Progenitor cell of endocrine pancreas (in vitro differentiated cells): Measurements from ENCODE around the gene KLF4. TPM values are rescaled to one million over a fixed set of nuclear protein-coding genes. Genes with fewer than 3 reads are reported as not detected.

Source experiments
- DNase-seq: peaks from one replicate; pipeline ENCODE4 v3.0.0; 2021; ENCODE audit warnings: low spot score; ENCODE audit not compliant: unreplicated experiment
- H3K27ac Mint-ChIP-seq: 2 replicates; pipeline ENCODE4 v1.8.0; 2021; ENCODE audit warnings: mild to moderate bottlenecking, moderate library complexity, mixed read lengths
- H3K27me3 Mint-ChIP-seq: 2 replicates; pipeline ENCODE4 v1.8.0; 2021; ENCODE audit warnings: mixed read lengths
- H3K36me3 Mint-ChIP-seq: 2 replicates; pipeline ENCODE4 v1.8.0; 2022; ENCODE audit warnings: mixed read lengths; ENCODE audit not compliant: insufficient read depth
- H3K4me1 Mint-ChIP-seq: 2 replicates; pipeline ENCODE4 v1.8.0; 2021; ENCODE audit warnings: low read depth, mixed read lengths
- H3K4me3 Mint-ChIP-seq: 2 replicates; pipeline ENCODE4 v1.8.0; 2021; ENCODE audit warnings: low read depth, mild to moderate bottlenecking, moderate library complexity, mixed read lengths
- H3K9me3 Mint-ChIP-seq: 2 replicates; pipeline ENCODE4 v1.8.0; 2021; ENCODE audit warnings: low read depth, mixed read lengths
- CTCF ChIP-seq: fragments of 200-600 bp; sonication (generic); IDR thresholded peaks from one replicate; pipeline ENCODE4 v1.5.0; 2021; ENCODE audit warnings: antibody characterized with exemption, mild to moderate bottlenecking; ENCODE audit not compliant: unreplicated experiment
- total RNA-seq: library from RNA; stranded (reverse); gene quantifications from 2 replicates; pipeline ENCODE4 v1.2.1, GENCODE V29; 2021

KLF4 gene
- total RNA-seq, 1 donor from 2014 or later: 9.2 TPM

GRCh38 chr9:107478805-107479204, 10.8 kb downstream of the KLF4 start:
- no peak for TF ChIP-seq CTCF
- H3K27ac Mint-ChIP-seq: no peak overlapping the region
- no peak overlapping the region for H3K4me3 Mint-ChIP-seq
- H3K36me3 Mint-ChIP-seq: no peaks in the 10 kb centered on the region
- H3K9me3 Mint-ChIP-seq: no peaks in the 10 kb centered on the region
- DNase-seq: no peak
- H3K4me1 Mint-ChIP-seq: no peaks in the 10 kb centered on the region
- peaks cover 65% of the 10 kb centered on the region for H3K27me3 Mint-ChIP-seq

DNA sequence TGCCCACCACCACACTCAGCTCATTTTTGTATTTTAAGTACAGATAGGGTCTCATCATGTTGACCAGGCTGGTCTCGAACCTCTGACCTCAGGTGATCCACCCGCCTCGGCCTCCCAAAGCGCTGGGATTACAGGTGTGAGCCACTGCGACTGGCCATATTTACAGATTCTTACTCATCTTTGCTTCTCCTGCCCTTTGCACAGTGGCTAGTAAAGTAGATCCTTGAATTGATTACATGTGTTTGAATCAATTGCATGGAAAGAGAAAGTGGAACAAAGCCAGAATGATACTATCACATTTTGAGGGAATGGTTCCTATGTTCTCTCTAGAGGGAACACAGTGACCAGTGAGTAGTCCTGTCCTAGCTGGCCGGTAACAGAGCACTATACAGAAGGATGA, 15.4 kb downstream of the KLF4 start:
- Mint-ChIP-seq H3K4me3 (no peak overlapping the region), H3K27me3 (peaks cover 53% of the 10 kb centered on the region), H3K36me3 (no peaks in the 10 kb centered on the region), H3K27ac (no peak overlapping the region), H3K9me3 (peaks cover 4% of the 10 kb centered on the region), H3K4me1 (peaks cover 6% of the 10 kb centered on the region)
- no peak for DNase-seq
- no peak for TF ChIP-seq CTCF

GRCh38 chr9:107472581-107473340, 16.8 kb downstream of the KLF4 start:
- no peak for DNase-seq

DNA sequence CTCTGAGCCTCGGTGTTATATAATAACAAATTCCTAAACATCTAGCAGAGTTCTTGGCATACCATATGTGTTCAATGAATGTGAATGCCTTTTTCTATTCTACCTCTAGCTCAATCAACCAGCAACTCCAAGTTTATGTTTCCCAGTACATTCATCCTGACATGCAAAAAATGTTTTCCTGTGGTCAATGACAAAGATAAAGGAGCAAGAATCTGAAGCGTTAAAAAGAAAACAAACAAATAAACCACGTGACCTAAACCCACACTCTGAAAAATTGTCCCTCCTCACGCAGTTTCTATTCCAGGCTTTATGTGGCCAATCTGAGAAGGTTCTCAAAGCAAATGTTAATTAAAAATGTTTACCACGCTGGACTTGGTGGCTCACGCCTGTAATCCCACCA, 18.0 kb downstream of the KLF4 start:
- DNase-seq: no peak
- peaks cover 59% of the 10 kb centered on the region for H3K27me3 Mint-ChIP-seq
- no peak overlapping the region for H3K4me3 Mint-ChIP-seq
- no peak overlapping the region for H3K27ac Mint-ChIP-seq
- peaks cover 6% of the 10 kb centered on the region for H3K4me1 Mint-ChIP-seq
- TF ChIP-seq CTCF: no peak
- H3K36me3 Mint-ChIP-seq: no peaks in the 10 kb centered on the region
- H3K9me3 Mint-ChIP-seq: peaks cover 4% of the 10 kb centered on the region

More at GRCh38 chr9:107472581-107473340, 16.8 kb downstream of the KLF4 start:
- Mint-ChIP-seq H3K27ac (no peak overlapping the region), H3K4me1 (peaks cover 6% of the 10 kb centered on the region), H3K36me3 (no peaks in the 10 kb centered on the region), H3K27me3 (peaks cover 54% of the 10 kb centered on the region), H3K9me3 (peaks cover 4% of the 10 kb centered on the region), H3K4me3 (no peak overlapping the region)
- no peak for TF ChIP-seq CTCF

GRCh38 chr9:107467416-107467815, 22.2 kb downstream of the KLF4 start:
- H3K4me1 Mint-ChIP-seq: peaks cover 5% of the 10 kb centered on the region
- no peak for DNase-seq
- no peak for TF ChIP-seq CTCF

More at GRCh38 chr9:107467416-107467815, 22.2 kb downstream of the KLF4 start:
- H3K27me3 Mint-ChIP-seq: peaks cover 75% of the 10 kb centered on the region
- H3K36me3 Mint-ChIP-seq: no peaks in the 10 kb centered on the region
- no peak overlapping the region for H3K27ac Mint-ChIP-seq
- H3K4me3 Mint-ChIP-seq: no peak overlapping the region
- H3K9me3 Mint-ChIP-seq: peaks cover 4% of the 10 kb centered on the region
